GM21528 (cell line): ENCODE results near the gene KCNQ4.

Source experiments
- ATAC-seq: cut with Tn5 transposase; IDR thresholded peaks from one replicate; pipeline ENCODE4 v1.9.1; 2021; ENCODE audit warnings: mild to moderate bottlenecking, moderate library complexity; ENCODE audit not compliant: unreplicated experiment, low FRiP score

Gene KCNQ4

GRCh38 chr1:40884055-40884795, 100.6 kb downstream of the KCNQ4 start:
- ATAC-seq: no peak

DNA sequence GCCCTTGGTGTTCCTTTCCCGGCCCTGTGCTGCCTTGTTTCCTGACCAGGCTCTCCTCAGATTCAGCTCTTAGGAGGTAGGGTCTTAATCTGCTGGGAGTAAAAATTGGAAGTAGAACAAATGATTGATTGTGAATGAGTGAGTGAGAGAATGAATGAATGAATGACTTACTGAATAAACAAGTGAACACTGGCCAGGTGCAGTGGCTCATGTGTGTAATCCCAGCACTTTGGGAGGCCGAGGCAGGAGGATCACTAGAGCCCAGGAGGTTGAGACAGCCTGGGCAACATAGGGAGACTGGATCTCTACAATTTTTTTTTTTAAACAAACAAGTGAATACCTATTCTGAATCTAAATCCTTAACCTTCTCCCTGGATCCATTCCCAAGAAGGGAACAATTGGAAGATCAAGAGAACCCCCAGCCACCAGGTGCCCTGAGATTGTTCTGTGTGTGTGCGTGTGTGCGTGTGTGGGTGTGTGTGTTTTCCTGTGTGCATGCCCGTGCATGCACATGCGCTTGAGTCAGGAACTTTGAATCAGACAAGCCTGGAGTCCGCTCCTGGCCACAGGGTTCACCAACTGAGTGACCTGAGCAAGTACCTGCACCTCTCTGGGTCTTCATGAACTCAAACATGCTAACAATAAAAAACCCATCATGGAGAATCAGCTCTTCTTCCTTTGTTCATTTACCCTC, 102.9 kb downstream of the KCNQ4 start:
- no peak for ATAC-seq

- ATAC-seq: no peak
Measured at GRCh38 chr1:40887012-40887378, 103.4 kb downstream of the KCNQ4 start.

DNA sequence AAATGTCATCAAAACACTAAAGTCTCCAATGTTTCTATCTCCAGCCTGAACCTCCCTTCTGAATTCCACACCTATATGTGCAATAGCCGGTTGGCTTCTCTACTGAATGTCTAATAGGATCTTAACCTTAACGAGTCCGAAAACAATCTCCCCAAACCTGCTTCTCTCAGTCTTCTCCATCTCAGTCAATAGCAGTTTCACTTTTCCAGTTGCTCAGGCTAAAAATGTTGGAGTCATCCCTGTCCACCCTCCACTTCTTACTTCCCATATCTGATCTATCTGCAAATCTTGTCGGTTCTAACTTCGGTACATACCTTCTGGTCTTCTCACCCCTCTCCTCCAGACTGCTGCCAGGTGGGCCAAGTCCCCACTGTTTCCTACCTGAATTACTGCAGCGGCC, 104.1 kb downstream of the KCNQ4 start:
- ATAC-seq: no peak
